GM19397 (cell line): Measurements from ENCODE around the gene SPEM1.

Source experiments
- ATAC-seq: cut with Tn5 transposase; IDR thresholded peaks from one replicate; pipeline ENCODE4 v1.9.1; 2021; ENCODE audit warnings: mild to moderate bottlenecking, moderate library complexity; ENCODE audit not compliant: unreplicated experiment

Gene SPEM1

GRCh38 chr17:7419819-7420610 is at the start of gene SPEM1:
Gene SPEM1, plus strand, starts transcription at chr17:7420324. Its CDS starts 61 bp downstream, at chr17:7420385.
- ATAC-seq, result no peak

GRCh38 chr17:7370853-7371252 is 49.3 kb upstream of the SPEM1 start:
- no peak for ATAC-seq

- no peak for ATAC-seq
Observed at GRCh38 chr17:7374353-7374752, 45.8 kb upstream of the SPEM1 start.

- no peak for ATAC-seq
Observed at GRCh38 chr17:7379134-7379533, 41.0 kb upstream of the SPEM1 start.

- ATAC-seq, result no peak
Observed at GRCh38 chr17:7380321-7380720, 39.8 kb upstream of the SPEM1 start.

GRCh38 chr17:7380855-7381683 is 39.1 kb upstream of the SPEM1 start, which contains the start of gene TNK1:
Gene TNK1, plus strand, starts transcription at chr17:7381089. Its CDS starts 1,838 bp downstream, at chr17:7382927.
- no peak for ATAC-seq

- ATAC-seq, result no peak
Observed at GRCh38 chr17:7382901-7383300, 37.2 kb upstream of the SPEM1 start.

- no peak for ATAC-seq
Observed at GRCh38 chr17:7383371-7383741, 36.8 kb upstream of the SPEM1 start.

GRCh38 chr17:7383742-7384488 is 36.2 kb upstream of the SPEM1 start:
- ATAC-seq, result peak; percentile 67

- ATAC-seq, result no peak
Observed at GRCh38 chr17:7384489-7385081, 35.5 kb upstream of the SPEM1 start.

- ATAC-seq, result no peak
Observed at GRCh38 chr17:7388856-7389255, 31.3 kb upstream of the SPEM1 start.

- ATAC-seq, result no peak
Observed at GRCh38 chr17:7389924-7390910, 29.9 kb upstream of the SPEM1 start.

GRCh38 chr17:7391307-7391706 is 28.8 kb upstream of the SPEM1 start:
- ATAC-seq, result no peak

GRCh38 chr17:7392696-7393612 is 27.2 kb upstream of the SPEM1 start:
- no peak for ATAC-seq

GRCh38 chr17:7393613-7394451 is 26.3 kb upstream of the SPEM1 start:
- ATAC-seq, result peak; percentile 25

- peak; percentile 80 for ATAC-seq
Observed at GRCh38 chr17:7394452-7395191, 25.5 kb upstream of the SPEM1 start, which contains the start of gene PLSCR3. Gene PLSCR3, minus strand, starts transcription at chr17:7394525. Its CDS starts 415 bp downstream, at chr17:7394110.

GRCh38 chr17:7396147-7396546 is 24.0 kb upstream of the SPEM1 start:
- ATAC-seq, result no peak
